ENCODE data around the gene SLC15A3.

- TF ChIP-seq ZFP30 (CRISPR knock-in tag; IDR thresholded peaks at IDR 0.05): no peak
- TF ChIP-seq RARB (CRISPR knock-in tag; IDR thresholded peaks at IDR 0.05): no peak
- no peak for TF ChIP-seq ZNF70 (CRISPR knock-in tag; IDR thresholded peaks at IDR 0.05)
- no peak for TF ChIP-seq ARNTL (CRISPR knock-in tag; IDR thresholded peaks at IDR 0.05; ENCODE audit: borderline replicate concordance, low read depth)
- TF ChIP-seq ZC3H10 (CRISPR knock-in tag; IDR thresholded peaks at IDR 0.05): no peak
- TF ChIP-seq PPARA (CRISPR knock-in tag; IDR thresholded peaks at IDR 0.05; ENCODE audit: borderline replicate concordance): no peak
- no peak for TF ChIP-seq BACH2 (CRISPR knock-in tag; IDR thresholded peaks at IDR 0.05; ENCODE audit: borderline replicate concordance)
- TF ChIP-seq OSR1 (CRISPR knock-in tag; IDR thresholded peaks at IDR 0.05): no peak
- no peak for TF ChIP-seq ISL1 (CRISPR knock-in tag; IDR thresholded peaks at IDR 0.05)
- no peak for TF ChIP-seq CSDC2 (CRISPR knock-in tag; IDR thresholded peaks at IDR 0.05)
- no peak for TF ChIP-seq ZFP3 (CRISPR knock-in tag; IDR thresholded peaks at IDR 0.05)
- no peak for TF ChIP-seq POU6F1 (CRISPR knock-in tag; IDR thresholded peaks at IDR 0.05; ENCODE audit: borderline replicate concordance, low read depth)
- TF ChIP-seq TCF4 (CRISPR knock-in tag; IDR thresholded peaks at IDR 0.05; ENCODE audit: borderline replicate concordance): no peak
Observed at GRCh38 chr11:60935676-60936442, 16.1 kb downstream of the SLC15A3 start.
